ENCODE results near the gene SNX14.
"Not testable (repeated sequence)": the region's sequence is repeated elsewhere in the genome, so short reads cannot be mapped to it uniquely, and the experiment has no call there.

Gene SNX14

DNA sequence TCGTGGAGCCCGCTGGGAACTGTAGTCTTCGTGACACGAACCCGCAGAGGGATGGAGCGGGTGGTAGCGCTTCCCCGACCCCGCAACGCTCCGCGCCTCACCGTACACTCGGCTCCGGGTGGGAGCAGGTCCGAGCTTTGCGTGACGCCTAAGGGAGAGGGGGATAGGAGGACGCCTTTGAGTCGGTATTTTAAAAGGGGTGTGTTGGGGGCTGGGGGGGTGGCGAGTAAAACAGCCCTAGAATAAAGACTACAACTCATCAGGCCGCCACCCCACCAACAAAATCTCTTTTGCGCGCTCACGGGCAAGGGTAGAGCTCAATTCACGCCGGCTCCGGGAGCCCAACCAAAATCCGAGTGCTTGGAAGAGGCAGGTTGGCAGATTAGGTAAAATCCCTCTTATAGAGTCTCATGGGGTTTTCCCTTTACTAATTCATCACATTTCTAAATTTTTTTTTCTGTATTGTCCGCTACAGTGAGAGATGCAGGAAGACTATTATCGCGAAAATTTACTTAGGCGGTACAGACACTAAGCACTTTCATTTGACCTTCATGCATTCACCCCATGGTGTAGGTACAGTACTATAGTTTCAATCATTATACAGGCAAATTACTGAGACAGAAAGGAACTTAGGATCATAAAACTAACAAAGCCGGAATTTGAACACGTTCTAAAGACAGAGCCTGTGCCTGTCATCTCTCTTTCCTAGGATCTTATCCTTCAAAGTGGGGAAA, 706 bp upstream of the SNX14 start (continued):
- TF ChIP-seq ZNF335 (tag by site-specific recombination; conservative IDR thresholded peaks at IDR 0.05) (peak; percentile 95), ZNF404 (tag by site-specific recombination; IDR thresholded peaks at IDR 0.05) (no peak), ZSCAN23 (tag by site-specific recombination; IDR thresholded peaks at IDR 0.05) (no peak), ZNF426 (tag by site-specific recombination; IDR thresholded peaks at IDR 0.05) (0 out of 2 replicates have a peak, but pooled peaks have one; percentile 10), ATF2 (tag by site-specific recombination; IDR thresholded peaks at IDR 0.05; ENCODE audit: low read depth) (no peak)

- H3K27ac ChIP-seq (ENCODE audit: extremely low read depth, low read depth, low read length): no peak overlapping the region
- H3K4me3 ChIP-seq (ENCODE audit: low read depth, low read length): no peak overlapping the region
- H3K9me3 ChIP-seq (ENCODE audit: control insufficient read depth, insufficient read depth, low read depth, low read length): no peaks in the 10 kb centered on the region
- peaks cover 4 to 5% of the 10 kb centered on the region in 2 experiments; a peak in 2 of 3 replicates for H3K36me3 ChIP-seq (ENCODE audit: control insufficient read depth in 2 of 2, insufficient read depth in 1 of 2, low read length in 2 of 2)
- CTCF ChIA-PET: no interaction called here
- POLR2A ChIA-PET: interaction anchor here (1.8 to 6.9 kb wide), 2 partner anchors 52 to 86 kb away, joined by 5 to 83 read pairs; no protein-coding TSS in a partner anchor
- TF ChIP-seq GLIS2 (tag by site-specific recombination; IDR thresholded peaks at IDR 0.05): no peak
- TF ChIP-seq ZNF23 (tag by site-specific recombination; IDR thresholded peaks at IDR 0.05; ENCODE audit: borderline replicate concordance): no peak
- TF ChIP-seq ZNF658 (tag by site-specific recombination; IDR thresholded peaks at IDR 0.05): no peak
- TF ChIP-seq ZSCAN16 (tag by site-specific recombination; IDR thresholded peaks at IDR 0.05): no peak
- no peaks in the 10 kb centered on the region for H3K4me1 ChIP-seq (ENCODE audit: control insufficient read depth, insufficient read depth, low read length)
These were observed 1.6 kb downstream of the SNX14 start for GRCh38 chr6:85592033-85592432.

GRCh38 chr6:85591207-85591606, 2.5 kb downstream of the SNX14 start:
- POLR2A ChIA-PET: interaction anchor here (1.8 to 6.9 kb wide), 2 partner anchors 53 to 87 kb away, joined by 5 to 83 read pairs; no protein-coding TSS in a partner anchor

GRCh38 chr6:85585741-85586140, 7.9 kb downstream of the SNX14 start:
- ChIA-PET POLR2A (no interaction called here), CTCF (interaction anchor here (0.7 to 1.0 kb wide), 2 partner anchors 14 to 49 kb away, joined by 5 to 6 read pairs; no protein-coding TSS in a partner anchor)
- peaks cover 2% of the 10 kb centered on the region; the same call in 1 of the 2 replicates for H3K4me1 ChIP-seq (ENCODE audit: control insufficient read depth, insufficient read depth, low read length)
- TF ChIP-seq ZNF544 (tag by site-specific recombination; IDR thresholded peaks at IDR 0.05) (no peak), KLF9 (tag by site-specific recombination; IDR thresholded peaks at IDR 0.05; ENCODE audit: low read depth) (no peak), ZNF416 (tag by site-specific recombination; IDR thresholded peaks at IDR 0.05) (no peak), FEZF1 (tag by site-specific recombination; IDR thresholded peaks at IDR 0.05) (no peak), ZNF48 (tag by site-specific recombination; IDR thresholded peaks at IDR 0.05) (no peak), ZNF513 (tag by site-specific recombination; IDR thresholded peaks at IDR 0.05) (no peak)
- peaks cover 0 to 3% of the 10 kb centered on the region in 2 experiments; a peak in 2 of 3 replicates for H3K36me3 ChIP-seq (ENCODE audit: control insufficient read depth in 2 of 2, insufficient read depth in 1 of 2, low read length in 2 of 2)
- no peaks in the 10 kb centered on the region for H3K9me3 ChIP-seq (ENCODE audit: control insufficient read depth, insufficient read depth, low read depth, low read length)
- no peak overlapping the region for H3K4me3 ChIP-seq (ENCODE audit: low read depth, low read length)
- H3K27ac ChIP-seq (ENCODE audit: extremely low read depth, low read depth, low read length): no peak overlapping the region

More at GRCh38 chr6:85591207-85591606, 2.5 kb downstream of the SNX14 start:
- CTCF ChIA-PET: interaction anchor here (0.6 kb wide), 1 partner anchor 623 kb away, joined by 3 read pairs; no protein-coding TSS in a partner anchor
- Histone ChIP-seq H3K4me1 (ENCODE audit: control insufficient read depth, insufficient read depth, low read length) (no peaks in the 10 kb centered on the region), H3K4me3 (ENCODE audit: low read depth, low read length) (no peak overlapping the region), H3K36me3 (ENCODE audit: control insufficient read depth in 2 of 2, insufficient read depth in 1 of 2, low read length in 2 of 2) (peaks cover 4 to 5% of the 10 kb centered on the region in 2 experiments; a peak in 2 of 3 replicates), H3K27ac (ENCODE audit: extremely low read depth, low read depth, low read length) (no peak overlapping the region), H3K9me3 (ENCODE audit: control insufficient read depth, insufficient read depth, low read depth, low read length) (no peaks in the 10 kb centered on the region)
- TF ChIP-seq GLI2 (tag by site-specific recombination; IDR thresholded peaks at IDR 0.05; ENCODE audit: borderline replicate concordance, low read depth): no peak
- TF ChIP-seq ZNF174 (tag by site-specific recombination; IDR thresholded peaks at IDR 0.05): no peak

DNA sequence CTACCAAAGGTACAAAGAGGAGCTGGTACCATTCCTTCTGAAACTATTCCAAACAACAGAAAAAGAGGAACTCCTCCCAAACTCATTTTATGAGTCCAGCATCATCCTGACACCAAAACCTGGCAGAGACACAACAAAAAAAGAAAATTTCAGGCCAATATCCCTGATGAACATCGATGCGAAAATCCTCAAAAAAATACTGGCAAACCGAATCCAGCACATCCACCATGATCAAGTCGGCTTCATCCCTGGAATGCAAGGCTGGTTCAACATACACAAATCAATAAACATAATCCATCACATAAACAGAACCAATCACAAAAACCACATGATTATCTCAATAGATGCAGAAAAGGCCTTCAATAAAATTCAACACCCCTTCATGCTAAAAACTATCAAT, 10.8 kb downstream of the SNX14 start:
- CTCF ChIA-PET; POLR2A ChIA-PET; H3K27ac ChIP-seq (ENCODE audit: extremely low read depth, low read depth, low read length): not testable (repeated sequence)

More for the DNA sequence above, 10.8 kb downstream of the SNX14 start:
- H3K36me3 ChIP-seq (ENCODE audit: control insufficient read depth in 2 of 2, insufficient read depth in 1 of 2, low read length in 2 of 2); H3K4me3 ChIP-seq (ENCODE audit: low read depth, low read length); H3K4me1 ChIP-seq (ENCODE audit: control insufficient read depth, insufficient read depth, low read length); H3K9me3 ChIP-seq (ENCODE audit: control insufficient read depth, insufficient read depth, low read depth, low read length): not testable (repeated sequence)
